Memory B cell (primary cell): ENCODE results near the gene MAOB.
"Not testable (repeated sequence)": the region's sequence is repeated elsewhere in the genome, so short reads cannot be mapped to it uniquely, and the experiment has no call there.

Source experiments
- ATAC-seq: fragments of 150-1000 bp; cut with Tn5 transposase; 2 replicates; pipeline ENCODE4 v1.10.0; 2021; ENCODE audit warnings: low read depth, mild to moderate bottlenecking, moderate library complexity
- DNase-seq, 2 donors: peaks; one replicate each; pipeline ENCODE4 v3.0.0; 2022; ENCODE audit warnings: low spot score in 2 of 2
- H3K27ac Mint-ChIP-seq: one replicate; pipeline ENCODE4 v1.8.0; 2022; ENCODE audit warnings: mild to moderate bottlenecking, moderate library complexity, mixed read lengths
- H3K27me3 Mint-ChIP-seq: one replicate; pipeline ENCODE4 v1.8.0; 2022; ENCODE audit warnings: mixed read lengths
- H3K36me3 Mint-ChIP-seq: one replicate; pipeline ENCODE4 v1.8.0; 2022; ENCODE audit warnings: mild to moderate bottlenecking, mixed read lengths
- H3K4me1 Mint-ChIP-seq: one replicate; pipeline ENCODE4 v1.8.0; 2022; ENCODE audit warnings: mixed read lengths
- H3K4me3 Mint-ChIP-seq: one replicate; pipeline ENCODE4 v1.8.0; 2022; ENCODE audit warnings: mild to moderate bottlenecking, moderate library complexity, mixed read lengths
- H3K9me3 Mint-ChIP-seq: one replicate; pipeline ENCODE4 v1.8.0; 2022; ENCODE audit warnings: mixed read lengths

The MAOB gene

DNA sequence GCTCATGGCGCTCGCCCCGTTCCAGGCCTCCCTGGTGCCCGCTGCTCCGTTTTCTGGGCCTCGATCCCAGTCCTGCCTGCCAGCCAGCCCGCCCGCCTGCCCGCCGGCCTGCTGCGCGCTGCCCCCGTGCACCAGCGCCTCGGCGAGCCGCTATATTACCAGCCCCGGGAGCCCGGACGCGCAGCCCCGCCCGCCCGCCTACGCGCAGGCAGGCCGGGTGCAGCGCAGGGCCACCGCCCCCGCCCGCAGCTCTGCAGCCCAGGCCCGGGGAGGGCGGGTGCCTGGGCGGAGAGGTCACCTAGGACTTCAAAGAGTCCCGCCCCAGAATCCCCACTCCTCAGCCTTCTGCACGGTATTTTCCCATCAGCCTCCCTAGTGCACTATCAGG lies at the start of gene MAOB:
Gene MAOB (minus strand): TSS at position 157 of the 388 bp plus-strand sequence. CDS start 151 bp downstream, at position 6.
- no peak within 1 kb of the TSS for H3K27ac Mint-ChIP-seq
- no peak within 1 kb of the TSS for H3K4me3 Mint-ChIP-seq
- no peaks in the 10 kb centered on the region for H3K4me1 Mint-ChIP-seq
- H3K27me3 Mint-ChIP-seq, result peaks cover 9% of the 10 kb centered on the region
- no peaks in the 10 kb centered on the region for H3K36me3 Mint-ChIP-seq
- DNase-seq (no peak), ATAC-seq (no peak)
- H3K9me3 Mint-ChIP-seq, result no peaks in the 10 kb centered on the region

DNA sequence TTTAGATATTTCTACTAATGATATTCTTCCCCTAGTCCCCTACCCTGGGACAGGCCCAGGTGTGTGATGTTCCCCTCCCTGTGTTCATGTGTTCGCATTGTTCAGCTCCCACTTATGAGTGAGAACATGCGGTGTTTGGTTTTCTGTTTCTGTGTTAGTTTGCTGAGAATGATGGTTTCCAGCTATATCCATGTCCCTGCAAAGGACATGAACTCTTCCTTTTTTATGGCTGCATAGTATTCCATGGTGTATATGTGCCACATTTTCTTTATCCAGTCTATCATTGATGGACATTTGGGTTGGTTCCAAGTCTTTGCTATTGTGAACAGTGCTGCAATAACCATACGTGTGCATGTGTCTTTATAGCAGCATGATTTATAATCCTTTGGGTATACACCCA lies 39.8 kb upstream of the MAOB start:
- not testable (repeated sequence) for H3K4me1 Mint-ChIP-seq, H3K36me3 Mint-ChIP-seq, H3K4me3 Mint-ChIP-seq, H3K27me3 Mint-ChIP-seq, DNase-seq, ATAC-seq, H3K27ac Mint-ChIP-seq, H3K9me3 Mint-ChIP-seq

DNA sequence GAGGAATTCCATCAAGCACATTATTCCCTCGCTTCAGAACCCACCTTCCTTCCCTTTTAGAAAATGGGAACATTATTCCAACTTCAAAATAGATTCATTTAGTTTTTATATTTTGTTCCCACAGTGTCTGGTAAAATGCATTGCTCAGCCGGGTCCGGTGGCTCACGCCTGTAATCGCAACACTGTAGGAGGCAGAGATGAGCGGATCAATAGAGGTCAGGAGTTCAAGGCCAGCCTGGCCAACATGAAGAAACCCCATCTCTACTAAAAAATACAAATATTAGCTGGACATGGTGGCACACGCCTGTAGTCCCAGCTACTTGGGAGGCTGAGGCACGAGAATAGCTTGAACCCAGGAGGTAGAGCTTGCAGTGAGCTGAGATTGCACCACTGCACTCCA lies 28.5 kb upstream of the MAOB start:
- not testable (repeated sequence) for H3K4me3 Mint-ChIP-seq, H3K4me1 Mint-ChIP-seq, H3K36me3 Mint-ChIP-seq, H3K9me3 Mint-ChIP-seq, DNase-seq, H3K27ac Mint-ChIP-seq, ATAC-seq, H3K27me3 Mint-ChIP-seq

DNA sequence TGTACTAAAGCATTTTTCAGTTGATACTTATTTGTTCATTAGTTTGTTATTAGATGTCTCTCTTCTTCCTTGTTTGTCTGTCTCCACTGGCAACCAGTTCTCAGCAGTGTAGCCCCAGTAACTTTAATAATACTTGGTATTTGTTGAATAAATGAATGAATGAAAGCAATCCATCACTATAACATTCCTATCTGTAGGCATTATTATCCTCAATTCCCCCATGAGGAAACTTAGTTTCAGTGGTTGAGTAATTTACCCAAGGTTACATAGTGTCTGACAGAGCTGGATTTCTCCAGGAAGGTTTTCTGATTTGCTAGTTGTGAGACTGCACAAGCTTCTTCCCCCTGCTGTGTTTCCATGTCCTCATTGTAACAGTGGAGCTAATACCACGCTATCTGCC lies 27.8 kb upstream of the MAOB start:
- ATAC-seq, result no peak

DNA sequence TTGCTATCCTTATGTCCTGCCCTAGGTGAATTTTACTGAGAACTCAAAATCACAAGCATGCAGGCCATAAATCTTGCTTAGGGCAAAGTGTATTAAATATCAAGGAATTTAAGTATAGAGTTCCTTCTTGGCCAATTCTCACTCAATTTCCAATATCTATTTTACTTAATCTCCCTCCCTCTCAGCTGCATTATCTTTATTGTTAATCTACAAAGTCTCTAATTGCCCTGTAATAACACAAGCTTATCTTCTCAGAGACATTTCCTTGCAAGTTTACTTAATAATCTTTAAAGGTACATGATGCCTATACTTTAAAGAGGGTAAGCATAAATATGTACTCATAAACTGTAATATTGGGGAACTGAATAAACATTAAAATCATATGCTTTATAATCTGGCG lies 26.9 kb upstream of the MAOB start:
- Mint-ChIP-seq H3K27ac (no peak overlapping the region), H3K4me1 (no peaks in the 10 kb centered on the region), H3K27me3 (peaks cover 4% of the 10 kb centered on the region), H3K36me3 (no peaks in the 10 kb centered on the region), H3K4me3 (no peak overlapping the region), H3K9me3 (no peaks in the 10 kb centered on the region)
- no peak for ATAC-seq
- no peak for DNase-seq

More for the DNA sequence above, 27.8 kb upstream of the MAOB start:
- Mint-ChIP-seq H3K4me3 (no peak overlapping the region), H3K4me1 (no peaks in the 10 kb centered on the region), H3K9me3 (no peaks in the 10 kb centered on the region), H3K27me3 (peaks cover 4% of the 10 kb centered on the region), H3K27ac (no peak overlapping the region), H3K36me3 (no peaks in the 10 kb centered on the region)
- no peak for DNase-seq

DNA sequence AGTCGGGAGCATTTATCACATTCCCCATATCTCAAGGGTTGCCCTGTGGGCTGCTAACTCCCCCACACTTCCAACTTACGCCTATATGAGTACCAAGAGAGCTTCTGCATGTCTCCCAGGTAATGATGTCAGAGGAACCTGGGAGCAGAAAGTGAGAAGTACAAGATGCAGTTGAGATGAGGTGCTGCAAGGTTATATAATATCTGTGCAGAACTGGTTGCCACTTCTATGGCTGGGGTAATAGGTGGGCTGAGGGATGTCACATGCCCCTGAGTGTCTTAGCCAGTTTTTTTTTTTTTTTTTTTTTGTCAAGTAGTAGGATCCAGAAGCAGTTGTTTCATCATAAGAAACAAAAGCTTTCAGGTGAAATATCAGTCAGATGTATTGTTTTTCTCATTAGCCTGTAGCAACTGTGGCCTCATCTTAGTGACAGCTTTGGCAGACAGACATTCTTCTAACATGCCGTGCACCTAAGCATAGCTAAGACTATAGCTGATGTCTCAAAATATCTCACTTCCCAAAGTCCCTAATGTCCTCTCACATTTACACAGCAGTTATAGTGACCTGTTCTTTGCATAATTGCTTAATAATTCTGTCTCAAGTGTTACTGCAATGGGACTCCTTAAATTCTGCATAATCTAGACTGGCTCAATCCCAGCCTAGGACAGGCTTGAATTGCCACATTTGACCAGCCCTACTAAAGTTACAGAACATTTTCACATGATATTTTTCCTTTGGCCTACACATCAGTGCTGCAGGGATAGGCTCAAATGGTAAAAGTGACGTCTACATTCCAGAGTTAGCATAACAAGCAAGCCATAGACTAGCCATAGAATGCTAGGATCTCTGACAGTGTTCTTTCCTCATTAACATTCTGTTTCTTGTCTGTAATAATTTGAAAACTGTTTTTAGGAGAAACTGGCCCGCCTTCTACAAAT lies 17.9 kb upstream of the MAOB start:
- Mint-ChIP-seq H3K4me3 (no peak overlapping the region), H3K9me3 (no peaks in the 10 kb centered on the region), H3K27me3 (peaks cover 3% of the 10 kb centered on the region), H3K36me3 (no peaks in the 10 kb centered on the region), H3K4me1 (no peaks in the 10 kb centered on the region), H3K27ac (no peak overlapping the region)
- DNase-seq (no peak), ATAC-seq (no peak)

DNA sequence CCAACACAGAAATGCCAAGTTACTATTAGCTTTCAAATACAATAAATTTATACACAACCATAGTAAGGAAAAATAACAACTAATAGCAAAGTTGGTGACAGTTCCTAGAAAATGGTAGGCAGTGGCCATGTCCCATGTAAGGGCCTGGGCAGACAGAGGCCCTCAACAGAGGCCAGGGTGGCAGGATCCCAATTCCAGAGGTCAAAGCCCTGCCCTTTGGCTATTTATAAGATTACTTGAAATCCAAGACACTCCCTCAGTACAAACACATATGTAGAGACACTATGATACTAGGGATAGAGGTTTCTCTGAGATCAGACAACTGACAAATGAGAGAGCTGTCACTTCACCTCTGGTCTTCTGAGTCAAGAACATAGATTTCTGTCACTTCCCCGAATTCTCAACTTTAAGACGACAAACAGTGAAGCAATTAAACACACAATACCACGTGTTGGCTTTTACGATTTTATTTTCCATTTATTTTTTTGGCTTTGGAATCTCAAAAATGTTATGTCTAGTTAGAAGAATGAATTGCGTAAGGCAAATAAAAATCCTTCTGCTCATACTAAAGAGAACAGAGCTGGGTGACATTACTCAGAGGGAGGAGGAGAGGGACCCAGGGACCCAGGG lies 16.3 kb upstream of the MAOB start:
- Mint-ChIP-seq H3K27ac (no peak overlapping the region), H3K9me3 (no peaks in the 10 kb centered on the region), H3K36me3 (no peaks in the 10 kb centered on the region), H3K27me3 (peaks cover 1% of the 10 kb centered on the region), H3K4me1 (no peaks in the 10 kb centered on the region), H3K4me3 (no peak overlapping the region)
- ATAC-seq (no peak), DNase-seq (no peak)

DNA sequence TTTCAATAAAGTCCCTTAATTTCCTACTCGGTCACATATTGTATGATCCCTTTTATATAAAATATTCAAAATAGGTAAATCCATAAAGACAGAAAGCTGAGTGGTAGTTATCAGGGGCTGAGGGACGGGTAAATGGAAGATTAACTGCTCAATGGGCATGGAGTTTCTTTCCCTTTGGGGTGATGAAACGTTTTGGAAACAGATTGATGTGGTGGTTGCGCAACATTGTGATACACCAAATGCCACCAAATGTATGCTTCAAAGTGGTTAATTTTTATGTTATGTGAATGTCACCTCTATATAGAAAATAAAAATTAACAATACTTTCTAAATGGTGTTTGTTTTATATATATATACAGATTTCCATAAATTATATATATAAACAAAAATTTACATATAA lies 15.0 kb upstream of the MAOB start:
- H3K27ac Mint-ChIP-seq, result no peak overlapping the region
- H3K27me3 Mint-ChIP-seq, result peaks cover 1% of the 10 kb centered on the region
- no peaks in the 10 kb centered on the region for H3K36me3 Mint-ChIP-seq
- H3K4me1 Mint-ChIP-seq, result no peaks in the 10 kb centered on the region
- H3K9me3 Mint-ChIP-seq, result no peaks in the 10 kb centered on the region
- ATAC-seq (no peak), DNase-seq (no peak)
- H3K4me3 Mint-ChIP-seq, result no peak overlapping the region

DNA sequence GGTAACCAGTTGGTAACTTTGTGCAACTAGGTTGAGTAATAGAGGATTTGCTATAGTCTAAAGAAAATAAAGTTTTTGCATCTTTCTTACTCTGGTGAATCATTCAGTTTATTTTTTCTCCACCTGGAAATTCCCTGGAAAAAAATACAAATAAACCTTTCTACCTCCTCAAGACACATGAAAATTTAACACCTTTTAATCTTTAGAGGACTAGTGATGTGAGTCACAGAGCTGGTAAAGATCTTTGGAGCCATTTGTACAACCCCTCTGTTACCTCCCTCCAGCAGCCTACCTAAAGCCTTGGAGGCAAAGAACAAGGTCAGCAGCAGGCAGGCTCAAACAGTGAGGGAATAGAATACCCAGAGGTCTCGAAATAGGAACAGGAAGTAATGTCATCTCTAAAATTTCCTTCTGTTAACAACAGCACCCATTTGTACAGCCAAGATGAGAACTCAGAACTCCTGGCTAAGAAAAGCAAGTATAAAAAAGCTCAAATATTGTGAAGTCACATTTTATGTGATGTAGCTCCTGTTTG lies 10.2 kb upstream of the MAOB start:
- H3K4me1 Mint-ChIP-seq, result no peaks in the 10 kb centered on the region

DNA sequence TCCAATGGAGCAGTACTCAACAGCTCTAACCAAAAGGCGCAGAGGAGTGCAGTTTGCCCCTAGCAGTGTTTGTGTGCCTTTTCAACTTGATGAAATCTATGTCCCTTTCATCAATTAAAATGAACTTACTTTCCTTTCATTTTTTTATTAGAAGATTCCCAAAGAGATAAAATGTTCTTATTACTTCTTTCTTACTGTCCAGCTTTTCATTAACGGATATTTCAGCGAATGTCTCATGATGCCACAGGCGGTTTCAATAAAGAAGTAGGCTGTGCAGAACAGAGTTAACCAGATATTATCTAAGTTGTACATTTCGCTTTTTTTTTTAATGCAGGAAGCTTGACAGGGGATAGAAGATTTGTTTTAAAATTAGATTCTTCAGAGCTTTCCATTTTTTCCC lies 3.4 kb upstream of the MAOB start:
- Mint-ChIP-seq H3K36me3 (peaks cover 2% of the 10 kb centered on the region), H3K9me3 (peaks cover 3% of the 10 kb centered on the region), H3K27ac (no peak overlapping the region), H3K4me3 (no peak overlapping the region), H3K27me3 (peaks cover 7% of the 10 kb centered on the region), H3K4me1 (no peaks in the 10 kb centered on the region)
- DNase-seq (no peak), ATAC-seq (no peak)

More for the DNA sequence above, 10.2 kb upstream of the MAOB start:
- Mint-ChIP-seq H3K4me3 (no peak overlapping the region), H3K27ac (no peak overlapping the region), H3K36me3 (peaks cover 2% of the 10 kb centered on the region), H3K9me3 (peaks cover 3% of the 10 kb centered on the region), H3K27me3 (peaks cover 2% of the 10 kb centered on the region)
- ATAC-seq (no peak), DNase-seq (no peak)

DNA sequence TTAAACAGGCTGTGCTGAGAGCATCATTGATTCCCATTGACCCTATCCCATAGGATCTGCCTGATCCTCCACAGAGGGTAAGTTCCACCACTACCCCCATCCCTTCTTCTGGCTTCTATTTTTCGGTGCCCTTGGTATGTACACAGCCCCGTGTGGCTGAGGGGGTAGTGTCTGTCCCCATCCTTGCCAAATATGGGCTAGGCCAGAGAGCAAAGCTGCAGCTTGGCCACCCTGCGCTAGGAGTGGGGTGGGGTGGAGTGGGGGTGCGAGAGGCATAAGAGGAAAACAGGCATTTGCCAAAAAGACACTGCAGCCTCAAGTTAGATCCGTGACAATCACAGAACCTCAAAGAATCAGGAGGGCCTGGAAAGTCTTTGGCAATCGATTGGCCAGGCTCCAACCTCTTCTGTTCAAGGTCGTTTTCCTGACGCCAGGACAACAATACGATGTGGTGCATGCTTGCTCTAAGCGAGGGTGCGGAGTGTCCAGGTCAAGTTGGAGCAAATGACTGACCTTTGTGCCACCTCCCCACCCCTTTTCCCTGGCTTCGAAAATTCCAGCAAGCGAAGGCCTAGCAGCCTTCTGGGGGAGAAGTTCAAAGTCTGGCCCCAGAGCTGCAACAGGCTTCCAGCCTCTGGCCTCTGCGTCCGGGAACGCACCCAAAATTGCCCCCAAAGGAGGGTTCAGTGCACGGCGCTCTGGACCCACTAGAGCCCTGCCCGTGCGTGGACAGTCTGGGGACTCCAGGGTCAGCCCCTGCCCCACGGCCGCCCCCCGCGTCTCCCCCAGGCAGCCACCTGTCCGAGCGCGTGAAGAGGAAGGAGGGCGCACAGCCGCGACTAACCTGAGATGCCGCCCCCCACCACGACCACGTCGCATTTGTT lies 598 bp downstream of the MAOB start:
- Mint-ChIP-seq H3K4me1 (no peaks in the 10 kb centered on the region), H3K9me3 (no peaks in the 10 kb centered on the region), H3K27me3 (peaks cover 9% of the 10 kb centered on the region), H3K27ac (no peak overlapping the region), H3K36me3 (no peaks in the 10 kb centered on the region), H3K4me3 (no peak overlapping the region)
- no peak for DNase-seq
- no peak for ATAC-seq

DNA sequence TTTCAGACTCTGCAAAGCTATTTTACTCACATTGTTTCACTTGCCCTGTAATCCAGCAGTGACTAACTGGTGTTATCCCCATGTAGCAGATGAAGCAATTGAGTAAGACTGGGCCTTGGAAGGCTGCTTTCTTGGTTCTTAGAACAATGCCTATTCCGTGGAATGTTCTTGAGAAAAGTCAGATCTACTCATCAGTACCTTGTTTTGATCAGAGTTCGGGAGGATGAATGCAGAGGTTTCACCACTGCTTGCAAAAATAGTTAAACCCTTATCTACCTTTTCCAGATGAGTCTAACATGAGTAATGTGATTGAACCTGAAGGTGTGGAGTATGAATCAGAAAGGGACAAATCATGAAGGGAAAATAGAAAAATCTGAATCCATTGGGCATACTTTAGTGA lies 1.8 kb downstream of the MAOB start:
- Mint-ChIP-seq H3K4me1 (no peaks in the 10 kb centered on the region), H3K9me3 (no peaks in the 10 kb centered on the region), H3K27me3 (peaks cover 9% of the 10 kb centered on the region), H3K27ac (no peak overlapping the region), H3K36me3 (no peaks in the 10 kb centered on the region), H3K4me3 (no peak overlapping the region)
- ATAC-seq (no peak), DNase-seq (no peak)

DNA sequence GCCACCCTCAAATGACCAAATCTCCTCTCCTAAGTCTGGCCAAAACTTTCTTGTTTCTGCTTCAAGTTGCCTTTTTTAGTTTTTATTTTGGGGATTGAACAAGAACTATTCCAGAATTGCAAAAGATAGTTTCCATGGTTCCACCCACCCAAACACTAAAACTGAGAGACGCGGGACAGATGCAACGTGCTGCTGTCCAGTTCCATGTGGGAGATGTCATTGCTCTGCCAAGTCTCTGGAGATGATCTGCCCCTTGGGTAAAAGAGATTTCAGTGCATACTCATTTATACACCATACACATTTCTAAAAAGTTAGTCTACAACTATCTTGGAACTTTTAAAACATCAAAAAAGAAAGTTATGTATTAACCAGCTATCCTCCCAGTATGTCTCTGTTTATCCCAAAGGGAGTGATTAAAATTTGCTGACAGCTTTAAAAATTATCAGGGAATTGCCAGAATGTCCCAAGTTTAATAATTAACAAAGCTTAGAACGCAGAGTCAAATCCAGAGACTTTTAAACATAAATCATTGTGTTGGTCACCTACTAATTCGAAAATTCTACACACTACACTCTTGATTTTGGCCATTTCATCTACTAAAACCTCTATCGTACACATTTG lies 3.2 kb downstream of the MAOB start:
- Mint-ChIP-seq H3K9me3 (no peaks in the 10 kb centered on the region), H3K4me3 (no peak overlapping the region)
- no peak for ATAC-seq

More for the DNA sequence above, 3.2 kb downstream of the MAOB start:
- H3K27me3 Mint-ChIP-seq, result peaks cover 9% of the 10 kb centered on the region
- H3K27ac Mint-ChIP-seq, result no peak overlapping the region
- no peaks in the 10 kb centered on the region for H3K36me3 Mint-ChIP-seq
- no peaks in the 10 kb centered on the region for H3K4me1 Mint-ChIP-seq
- DNase-seq, result no peak
